HL-60 (cell line): ENCODE results near the gene STRIP2.
A peak's percentile ranks its signal among the peaks of the same experiment; 100 is the strongest.

Experiments used
- DNase-seq, 2 experiments: peaks; one replicate each; pipeline ENCODE4 v3.0.0-alpha.2; 2010 to 2020; ENCODE audit warnings: low read depth in 1 of 2, low spot score in 1 of 2
- H3K27ac ChIP-seq: fragments of 250-450 bp; sonication (Bioruptor Pico); replicated peaks from 2 replicates; pipeline ENCODE4 v1.5.1; 2020; ENCODE audit warnings: mild to moderate bottlenecking, moderate library complexity
- H3K27me3 ChIP-seq: fragments of 250-450 bp; sonication (Bioruptor Pico); 2 replicates; pipeline ENCODE4 v1.5.1; 2021; ENCODE audit warnings: mild to moderate bottlenecking, moderate library complexity; ENCODE audit not compliant: insufficient read depth, poor library complexity, severe bottlenecking
- H3K4me3 ChIP-seq: replicated peaks from 2 replicates; pipeline ENCODE4 v1.5.1; 2011; ENCODE audit warnings: mild to moderate bottlenecking, control low read depth, low read length; ENCODE audit not compliant: insufficient read depth
- CTCF ChIP-seq: IDR thresholded peaks from one replicate; pipeline ENCODE4 v1.5.1; 2011; ENCODE audit warnings: low read length, control low read depth, inconsistent platforms; ENCODE audit not compliant: insufficient read depth
- GABPA ChIP-seq: IDR thresholded peaks from 2 replicates; pipeline ENCODE4 v1.6.1; 2012; ENCODE audit warnings: low read depth
- POLR2AphosphoS5 ChIP-seq: IDR thresholded peaks from 2 replicates; pipeline ENCODE4 v1.6.1; 2012; ENCODE audit warnings: low read depth
- REST ChIP-seq: IDR thresholded peaks from 2 replicates; pipeline ENCODE4 v1.6.1; 2012; ENCODE audit warnings: low read depth; ENCODE audit not compliant: insufficient replicate concordance
- SPI1 ChIP-seq: IDR thresholded peaks from 2 replicates; pipeline ENCODE4 v1.6.1; 2012; ENCODE audit warnings: low read depth, mild to moderate bottlenecking, borderline replicate concordance

Gene STRIP2

GRCh38 chr7:129461809-129462208 lies 27.6 kb downstream of the STRIP2 start:
- Histone ChIP-seq H3K4me3 (no peak overlapping the region), H3K27me3 (no peaks in the 10 kb centered on the region), H3K27ac (no peak overlapping the region)
- TF ChIP-seq GABPA (no peak), SPI1 (no peak), CTCF (no peak), REST (no peak), POLR2AphosphoS5 (no peak)
- no peak for DNase-seq

- DNase-seq: peak; percentile 35 to 38
- TF ChIP-seq SPI1 (no peak), REST (no peak), CTCF (no peak), POLR2AphosphoS5 (0 out of 2 replicates have a peak, but pooled peaks have one; percentile 23), GABPA (no peak)
- Histone ChIP-seq H3K27me3 (no peaks in the 10 kb centered on the region), H3K27ac (no peak overlapping the region), H3K4me3 (no peak overlapping the region)
Measured at GRCh38 chr7:129462420-129462819, 28.2 kb downstream of the STRIP2 start.

- no peaks in the 10 kb centered on the region for H3K27me3 ChIP-seq
- TF ChIP-seq REST (no peak), CTCF (no peak), POLR2AphosphoS5 (no peak), GABPA (no peak), SPI1 (no peak)
- no peak for DNase-seq
- H3K4me3 ChIP-seq: no peak overlapping the region
- no peak overlapping the region for H3K27ac ChIP-seq
Measured at GRCh38 chr7:129464194-129464593, 30.0 kb downstream of the STRIP2 start.
